Measurements from ENCODE around the gene GTSF1L. TPM values are rescaled to one million over a fixed set of nuclear protein-coding genes. Genes with fewer than 3 reads are reported as not detected.

GTSF1L gene
- polyA plus RNA-seq, 2 of the 4 experiments (the other 2 are of a cell fraction) = not detected

- no peak for FAIRE-seq
- no peak for ATAC-seq
- ChIA-PET POLR2A (no interaction called here), CTCF (interaction anchor here (2.2 kb wide), 1 partner anchor 34 kb away, joined by 8 read pairs; no protein-coding TSS in a partner anchor)
- TF ChIP-seq POLR2AphosphoS2 (conservative IDR thresholded peaks at IDR 0.05; ENCODE audit: low read length) (no peak), BHLHE40 (IDR thresholded peaks at IDR 0.05; ENCODE audit: low read depth, low read length) (no peak), EP300 (IDR thresholded peaks at IDR 0.05) (no peak), JUNB (IDR thresholded peaks at IDR 0.05) (no peak), CHD4 (IDR thresholded peaks at IDR 0.05; ENCODE audit: borderline replicate concordance) (no peak), HOXB5 (CRISPR knock-in tag; IDR thresholded peaks at IDR 0.05) (no peak), HES2 (IDR thresholded peaks at IDR 0.05) (no peak), ZSCAN20 (CRISPR knock-in tag; IDR thresholded peaks at IDR 0.05) (no peak), MYC (IDR thresholded peaks at IDR 0.05; ENCODE audit: borderline replicate concordance, low read length) (no peak), ZFP36 (IDR thresholded peaks at IDR 0.05; ENCODE audit: borderline replicate concordance, partially characterized antibody) (no peak), ZC3H11A (IDR thresholded peaks at IDR 0.05) (no peak)
- Histone ChIP-seq H3K9me3 (no peaks in the 10 kb centered on the region), H3K27ac (no peak overlapping the region), H3K4me3 (no peak overlapping the region), H3K4me2 (no peak overlapping the region), H3K4me1 (no peaks in the 10 kb centered on the region)
- no peak for DNase-seq (ENCODE audit: low read depth in 1 of 2, low spot score in 1 of 2)
- 93% methylated on average over 6 of the region's 6 CpGs for whole genome bisulfite sequencing (ENCODE audit: missing lambda C conversion rate)
These were observed 11.3 kb downstream of the GTSF1L start for GRCh38 chr20:43715511-43715910.

DNA sequence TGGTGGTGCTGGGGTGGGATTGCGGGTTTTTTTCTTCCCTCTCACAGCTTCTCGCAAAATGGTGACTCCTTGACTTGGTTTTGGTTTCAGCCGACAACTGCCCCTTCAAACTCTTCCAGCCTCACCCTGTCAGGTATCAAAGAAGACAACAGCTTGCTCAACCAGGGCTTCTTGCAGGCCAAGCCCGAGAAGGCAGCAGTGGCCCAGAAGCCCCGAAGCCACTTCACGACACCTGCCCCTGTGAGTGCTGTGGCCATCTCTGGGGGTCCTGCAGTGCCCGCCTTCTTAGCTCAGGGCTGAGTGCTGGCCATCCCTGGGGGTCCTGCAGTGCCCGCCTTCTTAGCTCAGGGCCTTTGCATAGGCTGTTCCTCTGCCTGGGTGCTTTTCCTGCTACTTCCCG is 11.8 kb downstream of the GTSF1L start:
- DNase-seq (ENCODE audit: low read depth in 1 of 2, low spot score in 1 of 2) (no peak), ATAC-seq (no peak), FAIRE-seq (no peak)
- H3K4me2 ChIP-seq = no peak overlapping the region
- ChIA-PET CTCF (interaction anchor here (2.2 kb wide), 1 partner anchor 34 kb away, joined by 8 read pairs; no protein-coding TSS in a partner anchor), POLR2A (no interaction called here)
- TF ChIP-seq POLR2A (IDR thresholded peaks at IDR 0.05; ENCODE audit: low read length) (no peak), HOXB5 (CRISPR knock-in tag; IDR thresholded peaks at IDR 0.05) (no peak), HES2 (IDR thresholded peaks at IDR 0.05) (no peak), KDM1A (IDR thresholded peaks at IDR 0.05; ENCODE audit: low read depth) (no peak), ZSCAN20 (CRISPR knock-in tag; IDR thresholded peaks at IDR 0.05) (no peak), PHF8 (IDR thresholded peaks at IDR 0.05; ENCODE audit: borderline replicate concordance, low read depth) (no peak)
- TF ChIP-seq, protein P1, sequence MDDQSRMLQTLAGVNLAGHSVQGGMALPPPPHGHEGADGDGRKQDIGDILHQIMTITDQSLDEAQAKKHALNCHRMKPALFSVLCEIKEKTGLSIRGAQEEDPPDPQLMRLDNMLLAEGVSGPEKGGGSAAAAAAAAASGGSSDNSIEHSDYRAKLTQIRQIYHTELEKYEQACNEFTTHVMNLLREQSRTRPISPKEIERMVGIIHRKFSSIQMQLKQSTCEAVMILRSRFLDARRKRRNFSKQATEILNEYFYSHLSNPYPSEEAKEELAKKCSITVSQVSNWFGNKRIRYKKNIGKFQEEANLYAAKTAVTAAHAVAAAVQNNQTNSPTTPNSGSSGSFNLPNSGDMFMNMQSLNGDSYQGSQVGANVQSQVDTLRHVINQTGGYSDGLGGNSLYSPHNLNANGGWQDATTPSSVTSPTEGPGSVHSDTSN (IDR thresholded peaks at IDR 0.05) = no peak
- WGBS (ENCODE audit: missing lambda C conversion rate) = 96% methylated on average over 8 of the region's 9 CpGs
- no peaks in the 10 kb centered on the region for H3K9me3 ChIP-seq
- H3K27ac ChIP-seq = no peak overlapping the region
- no peaks in the 10 kb centered on the region for H3K4me1 ChIP-seq
- H3K4me3 ChIP-seq = no peak overlapping the region

DNA sequence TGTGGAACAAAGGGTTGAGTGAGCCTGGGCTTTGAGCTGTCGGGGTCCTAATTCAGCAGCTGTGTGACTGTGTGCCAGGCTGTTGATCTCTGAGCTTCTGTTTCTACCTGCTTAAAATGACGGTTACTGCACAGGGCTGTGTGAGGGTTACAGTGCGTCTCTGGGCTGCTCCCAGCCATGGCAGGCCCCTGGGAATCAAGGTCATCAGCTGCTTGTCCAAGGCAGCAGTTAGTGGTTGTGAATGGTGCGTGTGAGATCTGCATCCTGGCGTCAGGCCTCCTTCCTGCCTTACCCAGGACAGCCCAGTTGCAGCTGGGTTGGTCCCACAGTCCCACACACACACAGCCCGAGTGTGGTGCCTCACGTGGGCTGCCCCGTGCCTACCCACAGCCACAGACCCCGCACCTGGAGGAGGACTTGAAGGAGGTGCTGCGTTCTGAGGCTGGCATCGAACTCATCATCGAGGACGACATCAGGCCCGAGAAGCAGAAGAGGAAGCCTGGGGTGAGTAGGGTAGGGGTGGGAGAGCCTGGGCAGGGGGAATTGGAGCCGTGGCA is 15.6 kb downstream of the GTSF1L start:
- 87% methylated on average over 12 of the region's 15 CpGs for WGBS (ENCODE audit: missing lambda C conversion rate)

More for the DNA sequence above, 15.6 kb downstream of the GTSF1L start:
- FAIRE-seq (no peak), DNase-seq (ENCODE audit: low read depth in 1 of 2, low spot score in 1 of 2) (no peak), ATAC-seq (no peak)
- TF ChIP-seq GATA3 (IDR thresholded peaks at IDR 0.05; ENCODE audit: borderline replicate concordance) (no peak), CBX2 (IDR thresholded peaks at IDR 0.05; ENCODE audit: borderline replicate concordance, low read depth) (no peak), RFX5 (IDR thresholded peaks at IDR 0.05) (no peak), ZFP36 (IDR thresholded peaks at IDR 0.05; ENCODE audit: borderline replicate concordance, partially characterized antibody) (no peak), CBX8 (IDR thresholded peaks at IDR 0.05) (no peak), RARB (CRISPR knock-in tag; IDR thresholded peaks at IDR 0.05) (no peak), POLR2AphosphoS2 (conservative IDR thresholded peaks at IDR 0.05; ENCODE audit: low read length) (no peak), TFCP2L1 (CRISPR knock-in tag; IDR thresholded peaks at IDR 0.05) (no peak), SMC3 (IDR thresholded peaks at IDR 0.05) (no peak), CHD2 (IDR thresholded peaks at IDR 0.05; ENCODE audit: low read length, partially characterized antibody) (no peak), NPAS2 (CRISPR knock-in tag; IDR thresholded peaks at IDR 0.05; ENCODE audit: borderline replicate concordance) (no peak)
- TF ChIP-seq, protein P2, sequence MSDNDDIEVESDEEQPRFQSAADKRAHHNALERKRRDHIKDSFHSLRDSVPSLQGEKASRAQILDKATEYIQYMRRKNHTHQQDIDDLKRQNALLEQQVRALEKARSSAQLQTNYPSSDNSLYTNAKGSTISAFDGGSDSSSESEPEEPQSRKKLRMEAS (IDR thresholded peaks at IDR 0.05) = no peak
- POLR2A ChIA-PET = no interaction called here
- no peak overlapping the region for H3K27ac ChIP-seq
- H3K9me3 ChIP-seq = no peaks in the 10 kb centered on the region
- no peak overlapping the region for H3K4me2 ChIP-seq
- no peak overlapping the region for H3K4me3 ChIP-seq
- CTCF ChIA-PET = no interaction called here
- no peaks in the 10 kb centered on the region for H3K4me1 ChIP-seq

Measured in A549 (cell line).